ENCODE results near the gene KIAA0753. TPM values are rescaled to one million over a fixed set of nuclear protein-coding genes. Genes with fewer than 3 reads are reported as not detected.

The KIAA0753 gene
- total RNA-seq, 1 experiment from 2014 or later, result 18.3 TPM

DNA sequence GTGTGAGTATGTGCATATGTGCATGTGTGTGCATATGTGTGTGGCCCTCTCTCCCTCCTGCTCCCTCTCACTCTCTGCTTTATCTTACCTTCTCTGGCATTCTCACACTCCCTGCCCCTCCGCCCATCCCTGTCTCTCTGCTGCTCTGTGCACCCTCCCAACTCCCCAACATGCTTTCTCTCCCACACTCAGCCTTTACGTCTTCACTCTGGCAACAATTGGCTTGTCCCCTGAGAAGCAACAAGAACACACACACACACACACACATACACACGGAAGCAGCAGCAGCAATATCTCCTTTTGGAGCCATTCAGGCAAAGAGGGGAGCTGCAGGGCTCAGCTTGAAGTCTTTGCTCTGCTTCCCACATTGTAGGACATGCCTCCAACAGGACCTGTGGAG, 112.0 kb downstream of the KIAA0753 start:
- no peaks in the 10 kb centered on the region for H3K9me3 ChIP-seq (ENCODE audit: control insufficient read depth in 1 of 2, insufficient read depth in 1 of 2, low read depth in 1 of 2, low read length in 2 of 2)
- no peak overlapping the region for H3K27ac ChIP-seq (ENCODE audit: low read depth, low read length)
- H3K4me1 ChIP-seq (ENCODE audit: control insufficient read depth in 1 of 2, insufficient read depth in 2 of 2, low read length in 2 of 2), result peaks cover 9 to 33% of the 10 kb centered on the region in 2 experiments
- no peak for TF ChIP-seq ELF1 (IDR thresholded peaks at IDR 0.05; ENCODE audit: borderline replicate concordance, low read depth)
- H3K27me3 ChIP-seq (ENCODE audit: insufficient read depth, low read length), result no peaks in the 10 kb centered on the region
- H3K9ac ChIP-seq (ENCODE audit: low read length), result no peak overlapping the region
- ChIA-PET CTCF (no interaction called here), POLR2A (no interaction called here), RAD21 (ENCODE audit: low non-redundant PET in 1 of 2, low total read pairs in 2 of 2, uncharacterized antibody in 2 of 2, unreplicated experiment in 2 of 2) (no interaction called here)
- DNase-seq (ENCODE audit: low read depth, low spot score) (no peak), ATAC-seq (no peak)
- no peak overlapping the region for H3K4me3 ChIP-seq (replicated peaks in 1 of 2; ENCODE audit: low read depth in 1 of 2, low read length in 2 of 2)
- intact Hi-C loops (cut with micrococcal nuclease), result no loop called here
- H3K36me3 ChIP-seq (ENCODE audit: control insufficient read depth in 1 of 2, insufficient read depth in 2 of 2, low read length in 2 of 2), result no peaks in the 10 kb centered on the region
- BruUV-seq (replicated peaks), result no TSS peak
- H2AFZ ChIP-seq (ENCODE audit: low read depth, low read length, poor library complexity, severe bottlenecking), result no peak overlapping the region
- no peaks in the 10 kb centered on the region for H3K9me2 ChIP-seq (ENCODE audit: insufficient read depth)
- H4K20me1 ChIP-seq (ENCODE audit: insufficient read depth), result no peaks in the 10 kb centered on the region
- H3K4me2 ChIP-seq (ENCODE audit: low read length), result no peak overlapping the region
- no peaks in the 10 kb centered on the region for H3K79me2 ChIP-seq (ENCODE audit: insufficient read depth, low read length)

Small RNAs within 50 kb of the gene (microRNA-seq; reads per million reads assigned to microRNA genes)
- gene MIR4520-1 (ENCODE audit: borderline number of aligned reads), result not detected
- not detected for gene MIR4520-2 (ENCODE audit: borderline number of aligned reads)

Other genes starting within 250 kb of the KIAA0753 start
- gene AIPL1, start 205.6 kb downstream of the KIAA0753 start, total RNA-seq (2021; ENCODE audit: unreplicated experiment), result not detected
- gene PIMREG, start 196.3 kb downstream of the KIAA0753 start, total RNA-seq (2021; ENCODE audit: unreplicated experiment), result 57.0 TPM
- gene PITPNM3, start 84.2 kb downstream of the KIAA0753 start, total RNA-seq (2021; ENCODE audit: unreplicated experiment), result 4.2 TPM
- gene TXNDC17, start 349 bp upstream of the KIAA0753 start, total RNA-seq (2021; ENCODE audit: unreplicated experiment), result 121 TPM
- 20.3 TPM for gene MED31, start 10.9 kb upstream of the KIAA0753 start, total RNA-seq (2021; ENCODE audit: unreplicated experiment)
- 0.76 TPM for gene C17orf100, start 11.1 kb upstream of the KIAA0753 start, total RNA-seq (2021; ENCODE audit: unreplicated experiment)
- gene SLC13A5, start 72.7 kb upstream of the KIAA0753 start, total RNA-seq (2021; ENCODE audit: unreplicated experiment), result 0.07 TPM
- gene XAF1, start 115.3 kb upstream of the KIAA0753 start, total RNA-seq (2021; ENCODE audit: unreplicated experiment), result 0.25 TPM
- not detected for gene FBXO39, start 135.5 kb upstream of the KIAA0753 start, total RNA-seq (2021; ENCODE audit: unreplicated experiment)
- gene TEKT1, start 191.0 kb upstream of the KIAA0753 start, total RNA-seq (2021; ENCODE audit: unreplicated experiment), result not detected